LNCAP (cell line): Measurements from ENCODE around the gene KLHDC10.

ENCODE experiments used
- CTCF ChIP-seq: fragments of 450-650 bp; IDR thresholded peaks from 2 replicates; pipeline ENCODE4 v1.5.1; 2017; ENCODE audit warnings: mild to moderate bottlenecking

Gene KLHDC10

GRCh38 chr7:130069978-130070860 is at the start of gene KLHDC10:
KLHDC10 (plus strand) TSS chr7:130070534; CDS start chr7:130070644, 110 bp downstream.
- no peak for TF ChIP-seq CTCF

- no peak for TF ChIP-seq CTCF
Observed at GRCh38 chr7:130021105-130021834, 49.1 kb upstream of the KLHDC10 start.

GRCh38 chr7:130022115-130022514 is 48.2 kb upstream of the KLHDC10 start:
- no peak for TF ChIP-seq CTCF

GRCh38 chr7:130022623-130023175 is 47.6 kb upstream of the KLHDC10 start:
- TF ChIP-seq CTCF: no peak

- TF ChIP-seq CTCF: no peak
Observed at GRCh38 chr7:130024390-130024789, 45.9 kb upstream of the KLHDC10 start.

GRCh38 chr7:130032698-130033097 is 37.6 kb upstream of the KLHDC10 start:
- no peak for TF ChIP-seq CTCF

- peak; percentile 45 for TF ChIP-seq CTCF
Observed at GRCh38 chr7:130037703-130038102, 32.6 kb upstream of the KLHDC10 start.
